Ecto neural progenitor cell (in vitro differentiated cells): ENCODE results near the gene CDHR3.

ENCODE experiments used
- DNase-seq: peaks from one replicate; pipeline ENCODE4 v3.0.0-alpha.2; 2018; ENCODE audit warnings: low spot score

Gene CDHR3

DNA sequence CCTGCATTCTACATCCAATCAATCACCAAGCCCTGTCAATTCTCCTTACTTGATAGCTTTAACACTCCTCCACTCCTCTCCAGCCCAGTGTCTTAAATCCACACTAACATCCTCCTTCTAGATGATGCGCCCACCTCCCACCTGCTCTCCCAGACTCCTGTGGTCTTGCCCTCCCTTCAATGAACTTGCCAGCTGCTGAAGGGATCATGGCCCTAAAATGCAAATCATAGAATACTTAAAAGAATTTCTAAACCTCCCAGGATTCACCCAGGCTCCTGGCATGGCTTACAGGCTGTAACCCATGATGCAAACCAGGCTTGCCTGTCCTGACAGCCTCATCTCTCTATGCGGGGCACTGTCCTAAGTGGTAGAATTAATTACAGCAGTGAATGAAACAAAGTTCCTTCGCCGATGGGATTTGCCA is 105.5 kb downstream of the CDHR3 start:
- no peak for DNase-seq

DNA sequence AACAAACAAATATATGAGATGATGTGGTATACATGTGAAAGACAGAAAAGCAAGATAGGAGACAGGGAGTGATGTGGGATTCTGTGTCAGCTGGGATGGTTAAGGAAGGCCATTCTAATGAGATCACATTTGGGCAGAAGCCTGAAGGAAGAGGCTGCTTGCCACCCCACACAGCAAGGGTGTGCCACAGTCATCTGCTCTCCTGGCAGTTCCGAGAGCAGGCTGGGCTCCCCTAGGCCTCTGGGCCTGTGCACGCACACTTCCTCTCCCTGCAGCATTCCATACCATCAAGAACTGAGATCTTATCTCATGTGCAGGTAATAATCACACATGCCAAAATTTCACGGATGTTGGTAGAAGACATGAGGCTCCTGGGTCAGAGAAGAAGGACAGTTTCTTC is 105.9 kb downstream of the CDHR3 start:
- no peak for DNase-seq

DNA sequence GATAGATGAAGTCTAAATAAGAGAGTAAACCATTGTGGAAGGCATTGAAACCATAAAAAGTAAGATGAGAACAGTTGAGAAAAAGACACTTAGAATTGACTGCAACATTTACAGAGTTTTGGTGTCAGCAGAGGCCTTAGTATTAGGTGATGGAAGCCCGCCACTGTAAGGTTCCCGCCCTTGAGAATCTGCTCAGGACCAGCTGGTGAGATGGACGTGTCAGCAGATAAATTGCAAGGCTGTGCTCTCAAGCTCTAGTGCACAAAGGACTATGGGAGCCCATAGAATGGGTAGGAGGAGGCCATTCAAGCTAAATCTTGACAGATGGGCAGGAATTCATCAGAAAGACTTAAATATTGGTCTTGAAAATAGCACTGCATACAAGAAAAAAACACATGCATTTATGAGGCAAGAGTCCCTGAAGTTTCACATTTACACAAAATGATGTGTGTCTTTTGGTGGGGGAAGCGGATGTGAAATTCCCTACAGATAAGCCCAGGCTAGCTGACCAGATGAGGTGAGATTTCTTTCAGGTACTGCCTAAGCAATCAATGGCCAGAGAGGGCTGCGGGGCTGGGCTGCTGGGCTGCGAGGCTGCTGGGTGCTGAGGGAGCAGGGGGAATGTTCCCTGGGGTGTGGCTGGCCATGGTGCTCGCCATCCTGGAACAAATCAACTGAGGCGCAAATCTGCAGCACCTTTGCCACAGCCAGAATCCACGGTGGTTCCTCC is 106.6 kb downstream of the CDHR3 start:
- DNase-seq = no peak

DNA sequence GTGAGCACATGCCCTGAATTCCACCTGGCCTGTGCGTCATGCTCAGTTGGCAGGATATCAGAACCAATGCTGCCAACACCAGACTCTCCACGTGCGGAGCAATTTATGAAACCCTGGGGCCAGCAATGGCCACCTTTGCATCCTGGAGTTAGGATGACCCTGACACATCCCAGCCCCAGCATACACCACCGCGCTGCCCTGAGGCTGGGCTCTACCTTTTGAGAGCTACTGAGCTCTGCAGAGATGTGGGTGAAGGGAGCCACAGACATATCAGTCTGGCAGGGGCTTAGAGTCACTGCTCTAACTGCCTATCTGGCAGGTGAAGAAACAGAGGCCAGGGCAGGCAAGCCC is 107.1 kb downstream of the CDHR3 start:
- no peak for DNase-seq

DNA sequence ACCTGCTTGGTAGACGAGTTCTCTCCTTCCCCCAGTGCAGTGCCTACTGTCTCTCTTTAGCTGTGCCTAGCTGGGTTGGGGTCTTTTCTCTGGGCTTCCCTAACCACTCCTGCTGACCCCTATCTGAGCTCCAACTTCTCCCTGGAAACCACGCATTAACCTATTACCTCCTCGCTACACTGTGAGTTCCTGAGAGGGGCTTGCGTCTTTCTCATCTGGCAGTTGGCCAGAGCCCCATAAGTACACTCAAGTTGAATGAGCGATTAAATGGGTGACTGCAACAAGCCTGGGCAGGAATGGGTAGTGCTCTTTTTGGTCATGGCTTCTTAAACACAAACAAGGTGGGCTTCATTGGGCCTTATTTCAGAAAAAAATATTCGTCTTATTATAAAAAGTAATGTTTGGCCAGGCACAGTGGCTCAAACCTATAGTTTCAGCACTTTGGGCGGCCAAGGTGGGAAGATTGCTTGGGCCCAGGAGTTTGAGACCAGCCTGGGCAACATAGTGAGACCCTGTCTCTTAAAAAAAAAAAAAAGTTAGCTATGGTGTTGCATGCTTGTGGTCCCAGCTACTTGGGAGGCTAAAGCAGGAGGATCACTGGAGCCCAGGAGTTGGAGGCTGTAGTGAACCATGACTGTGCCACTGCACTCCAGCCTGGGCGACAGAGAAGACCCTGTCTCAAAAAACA is 107.6 kb downstream of the CDHR3 start:
- DNase-seq = no peak

DNA sequence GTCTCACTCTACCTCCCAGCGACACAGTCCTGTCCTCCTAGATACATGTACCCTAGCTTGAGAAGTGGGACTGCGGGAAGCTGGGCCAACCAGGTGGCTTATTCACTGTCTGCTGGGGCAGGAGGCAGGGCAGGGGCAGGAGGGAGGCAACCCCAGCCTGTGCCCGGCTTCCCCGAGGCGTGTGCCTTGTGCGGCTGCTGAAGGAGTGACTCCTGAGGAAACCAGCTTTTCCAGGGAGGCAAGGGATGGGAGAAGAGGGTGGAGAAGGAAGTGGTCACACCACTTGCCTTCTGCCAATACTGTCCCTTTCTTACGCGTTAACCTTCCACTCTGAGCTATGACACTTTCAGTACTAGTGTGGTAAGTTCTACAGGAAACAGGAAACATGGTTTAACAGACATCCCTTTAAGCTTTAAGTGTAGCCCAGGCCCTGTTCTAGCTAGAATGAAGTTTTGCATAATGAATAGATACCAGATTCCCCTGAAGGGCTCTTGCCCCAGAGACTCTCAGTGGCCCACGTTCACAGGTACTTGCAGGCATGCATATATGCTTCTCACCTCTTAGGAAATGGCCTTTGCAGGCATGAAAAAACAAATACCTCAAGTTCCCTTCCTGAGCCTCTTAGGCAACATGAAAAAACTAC is 108.4 kb downstream of the CDHR3 start:
- DNase-seq = no peak

DNA sequence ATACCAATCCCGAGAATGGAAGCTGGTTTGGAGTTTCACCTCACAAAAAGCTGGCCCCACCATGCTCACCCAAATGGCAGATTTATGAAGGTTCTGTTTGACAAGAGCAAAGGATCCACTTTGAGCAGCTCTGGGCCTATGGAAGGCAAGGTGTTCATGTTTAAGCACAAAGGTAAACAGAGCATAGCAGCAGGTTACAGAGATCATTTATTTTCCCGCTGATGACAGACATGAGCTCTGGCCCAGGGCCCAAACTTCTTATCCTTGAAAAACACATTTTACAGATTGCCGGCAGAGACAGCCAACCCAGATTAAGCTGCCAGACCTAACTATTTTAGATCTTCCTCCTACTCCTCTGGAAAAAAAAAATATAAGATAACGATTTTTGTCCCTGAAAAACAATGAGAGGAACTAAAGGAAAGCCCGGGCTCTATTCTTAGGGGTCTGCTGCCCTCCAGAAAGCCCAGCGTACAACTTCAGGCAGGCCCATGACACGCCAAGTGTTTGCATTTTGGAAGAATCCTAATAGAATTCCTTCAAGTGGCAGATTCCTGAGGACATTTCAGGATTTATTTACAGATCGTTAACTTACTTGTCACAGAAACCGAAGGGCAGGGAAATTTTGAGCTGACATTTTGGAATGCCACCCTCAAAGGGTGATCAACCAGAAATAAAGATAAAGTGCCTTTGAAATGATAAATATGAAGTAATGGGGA is 109.1 kb downstream of the CDHR3 start:
- DNase-seq = no peak

DNA sequence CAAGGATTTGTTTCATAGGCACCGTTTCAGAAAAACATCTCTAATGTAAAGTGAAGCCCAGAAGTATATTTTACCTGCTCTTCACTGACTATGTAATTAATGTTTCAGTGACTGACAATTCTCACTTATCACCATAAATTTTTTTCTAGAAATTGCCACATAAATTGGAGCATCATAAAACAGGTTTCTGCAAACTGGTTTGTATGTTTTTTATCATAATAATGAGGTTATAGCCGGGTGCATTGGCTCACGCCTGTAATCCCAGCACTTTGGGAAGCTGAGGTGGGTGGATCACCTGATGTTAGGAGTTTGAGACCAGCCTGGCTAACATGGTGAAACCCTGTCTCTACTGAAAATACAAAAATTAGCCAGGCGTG is 109.6 kb downstream of the CDHR3 start:
- DNase-seq = no peak

DNA sequence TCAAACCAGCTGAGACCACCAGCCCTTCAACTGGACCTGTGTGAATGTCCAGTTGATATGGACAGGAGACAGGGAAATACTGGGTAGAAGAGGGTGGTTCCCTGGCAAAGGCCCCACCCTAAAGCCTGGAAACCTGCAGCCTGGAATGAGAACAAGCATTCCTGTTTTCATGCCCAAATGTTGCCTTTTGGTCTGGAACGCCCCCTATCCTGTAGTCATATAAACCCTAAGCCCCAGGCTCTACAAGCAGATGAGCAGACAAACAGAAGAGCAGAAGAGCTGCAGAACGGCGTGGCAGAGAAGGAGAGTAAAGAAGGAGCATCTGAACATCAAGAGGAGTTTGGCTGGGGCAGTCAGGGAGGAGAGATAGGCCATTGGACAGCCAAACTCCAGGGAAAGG is 110.6 kb downstream of the CDHR3 start:
- no peak for DNase-seq

DNA sequence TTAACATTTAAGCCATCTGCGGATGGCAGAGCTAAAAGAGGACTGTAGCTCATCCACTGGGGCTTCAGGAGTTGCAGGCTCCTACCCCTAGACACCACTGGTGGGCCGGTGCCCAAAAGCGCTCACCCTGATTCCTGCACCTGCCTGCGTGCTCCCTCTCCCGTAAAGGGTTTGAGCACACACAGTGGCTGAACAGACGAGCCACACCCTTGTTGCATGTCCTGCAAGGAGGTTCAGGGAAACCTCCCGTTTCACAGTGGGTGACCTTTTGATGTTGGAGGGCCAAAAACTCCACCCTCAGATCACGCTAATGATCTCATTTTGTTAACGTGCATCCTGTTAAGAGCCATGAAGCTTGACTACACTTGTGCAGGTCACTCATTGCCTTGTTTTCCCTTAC is 111.2 kb downstream of the CDHR3 start:
- DNase-seq = no peak

DNA sequence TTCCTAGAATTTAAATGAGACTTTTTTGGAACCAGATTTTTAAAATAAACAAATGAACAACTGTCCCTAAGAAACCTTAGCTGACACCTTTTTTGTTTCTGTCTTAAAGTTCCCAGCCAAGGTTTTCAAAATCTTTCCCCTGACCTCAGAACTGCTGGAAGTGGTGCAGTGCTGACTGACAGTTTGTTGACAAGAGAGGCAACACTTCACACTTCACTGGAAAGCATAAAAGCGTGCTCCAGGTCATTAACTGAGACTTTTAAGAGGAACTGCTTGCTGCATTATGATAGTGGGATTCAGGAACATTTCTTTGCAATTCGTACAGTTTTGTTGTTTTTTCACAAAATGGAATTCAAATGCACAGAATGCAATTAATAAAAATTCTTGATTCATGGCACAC is 112.9 kb downstream of the CDHR3 start:
- DNase-seq = no peak

DNA sequence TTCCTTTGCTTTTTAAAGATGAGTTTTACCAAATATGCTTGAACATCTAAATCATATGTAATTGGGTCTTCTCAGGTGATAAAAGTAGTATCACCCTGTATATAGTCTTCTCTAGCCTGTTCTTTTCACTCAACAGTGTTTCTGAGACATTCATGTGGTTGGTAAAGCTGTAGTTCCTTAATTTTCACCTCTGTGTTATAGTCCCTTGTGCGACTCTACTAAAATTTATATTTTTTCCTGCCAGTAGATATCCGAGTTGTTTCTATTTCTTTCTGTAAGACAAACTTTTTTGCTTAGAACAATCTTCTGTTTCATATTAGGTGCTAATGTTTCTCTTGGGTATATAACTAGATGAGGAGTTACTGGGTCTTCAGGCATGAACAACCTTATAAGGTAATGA is 113.5 kb downstream of the CDHR3 start:
- DNase-seq = no peak

DNA sequence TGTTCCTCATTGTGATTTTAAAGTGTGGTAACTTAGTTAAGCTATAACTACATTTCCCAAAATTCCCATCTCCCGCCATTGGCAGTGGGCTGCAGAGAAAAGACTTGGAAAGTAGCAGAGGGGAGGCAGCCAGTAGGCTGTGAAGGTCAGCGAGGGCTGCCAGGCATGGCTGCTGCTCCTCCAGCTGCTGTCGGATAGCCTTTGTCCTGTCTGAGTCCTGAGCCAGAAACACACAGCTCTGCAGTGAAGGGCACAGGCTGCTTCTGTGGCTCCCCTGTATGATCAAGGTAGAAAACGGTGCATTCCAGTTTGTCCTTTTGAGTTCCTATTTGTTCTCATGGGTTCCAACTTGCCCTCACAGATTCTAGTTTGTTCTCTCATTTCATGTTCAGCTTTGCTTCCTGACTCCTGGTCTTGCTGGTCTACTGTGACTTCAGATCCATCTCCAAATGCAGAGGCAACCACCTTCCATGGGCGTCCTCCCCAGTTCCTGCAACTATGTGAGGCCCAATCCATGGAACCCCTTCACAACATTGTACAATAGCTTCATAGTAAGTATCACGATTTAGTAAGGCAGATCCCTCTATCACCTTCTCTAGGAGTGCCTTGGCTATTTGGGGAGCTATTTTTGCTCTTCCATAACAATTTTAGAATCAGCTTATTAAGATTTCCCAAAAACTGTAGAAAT is 117.4 kb downstream of the CDHR3 start:
- DNase-seq = no peak

DNA sequence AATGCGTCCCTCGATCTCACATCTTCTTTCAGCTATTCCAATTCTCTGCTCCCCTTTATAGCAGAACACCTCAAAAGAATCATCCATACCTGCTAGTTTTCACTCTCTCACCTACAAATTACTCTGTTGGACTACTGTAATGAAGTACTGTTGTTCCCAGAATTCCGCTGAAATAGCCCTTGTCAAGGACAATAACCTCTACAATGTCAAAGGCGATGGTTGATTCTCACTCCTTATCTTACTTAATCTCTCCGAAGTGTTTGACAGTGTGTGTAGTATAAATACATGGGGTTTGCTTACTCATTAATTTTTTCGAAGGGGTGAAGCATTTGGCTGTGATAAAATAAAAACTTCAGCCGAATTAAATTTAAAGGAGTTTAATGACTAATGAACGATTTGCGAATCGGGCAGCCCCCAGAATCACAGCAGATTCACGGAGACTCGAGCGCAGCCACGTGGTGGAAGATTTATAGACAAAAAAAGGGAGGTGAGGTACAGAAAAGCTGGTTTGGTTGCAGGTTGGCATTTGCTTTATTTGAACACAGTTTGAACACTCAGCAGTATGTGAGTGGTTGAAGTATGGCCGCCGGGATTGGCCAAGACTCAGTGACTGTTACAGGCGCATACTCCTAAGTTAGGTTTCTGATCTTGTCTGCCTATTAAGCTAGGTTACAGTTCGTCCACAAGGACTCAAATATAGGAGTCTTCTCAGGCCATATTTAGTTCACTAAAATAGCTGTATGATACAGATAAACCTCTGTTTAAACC is 119.2 kb downstream of the CDHR3 start:
- DNase-seq = no peak
